GF-D8 (cell line): ENCODE results near the gene PDIA5.

Experiments
- DNase-seq: peaks from one replicate; lab custom pipeline; 2025; lab: John Stamatoyannopoulos, UW

The PDIA5 gene

GRCh38 chr3:123066896-123067688 is at the start of gene PDIA5:
TSS of gene PDIA5 (plus strand) at chr3:123067025. CDS start at chr3:123067165, 140 bp downstream.
- DNase-seq = peak; percentile 81

- no peak for DNase-seq
Observed at GRCh38 chr3:123018683-123019082, 48.1 kb upstream of the PDIA5 start.

- DNase-seq = no peak
Observed at GRCh38 chr3:123019161-123019560, 47.7 kb upstream of the PDIA5 start.

- DNase-seq = no peak
Observed at GRCh38 chr3:123019591-123019990, 47.2 kb upstream of the PDIA5 start.

DNA sequence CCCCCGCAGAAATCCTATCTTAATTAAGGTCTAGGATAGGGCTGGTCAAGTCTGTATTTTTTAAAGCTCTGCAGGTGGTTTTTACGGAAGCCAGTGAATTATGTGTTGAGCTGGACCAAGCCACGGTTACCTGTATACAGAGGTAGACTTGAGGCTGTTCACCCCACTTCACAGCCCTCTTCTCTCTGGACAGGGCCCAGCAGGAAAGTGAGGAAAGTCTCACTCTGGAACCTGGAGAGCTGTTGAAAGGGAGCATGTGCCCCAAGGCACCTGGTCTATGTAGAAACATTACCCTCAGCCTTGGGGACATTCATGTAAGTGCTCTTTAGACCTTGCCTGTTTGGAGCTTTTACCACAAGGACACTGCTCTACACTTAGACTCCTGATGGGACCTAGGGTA is 46.1 kb upstream of the PDIA5 start:
- no peak for DNase-seq

- DNase-seq = no peak
Observed at GRCh38 chr3:123021388-123021787, 45.4 kb upstream of the PDIA5 start.

- no peak for DNase-seq
Observed at GRCh38 chr3:123021996-123022510, 44.8 kb upstream of the PDIA5 start.

GRCh38 chr3:123024056-123024455 is 42.8 kb upstream of the PDIA5 start:
- DNase-seq = no peak

DNA sequence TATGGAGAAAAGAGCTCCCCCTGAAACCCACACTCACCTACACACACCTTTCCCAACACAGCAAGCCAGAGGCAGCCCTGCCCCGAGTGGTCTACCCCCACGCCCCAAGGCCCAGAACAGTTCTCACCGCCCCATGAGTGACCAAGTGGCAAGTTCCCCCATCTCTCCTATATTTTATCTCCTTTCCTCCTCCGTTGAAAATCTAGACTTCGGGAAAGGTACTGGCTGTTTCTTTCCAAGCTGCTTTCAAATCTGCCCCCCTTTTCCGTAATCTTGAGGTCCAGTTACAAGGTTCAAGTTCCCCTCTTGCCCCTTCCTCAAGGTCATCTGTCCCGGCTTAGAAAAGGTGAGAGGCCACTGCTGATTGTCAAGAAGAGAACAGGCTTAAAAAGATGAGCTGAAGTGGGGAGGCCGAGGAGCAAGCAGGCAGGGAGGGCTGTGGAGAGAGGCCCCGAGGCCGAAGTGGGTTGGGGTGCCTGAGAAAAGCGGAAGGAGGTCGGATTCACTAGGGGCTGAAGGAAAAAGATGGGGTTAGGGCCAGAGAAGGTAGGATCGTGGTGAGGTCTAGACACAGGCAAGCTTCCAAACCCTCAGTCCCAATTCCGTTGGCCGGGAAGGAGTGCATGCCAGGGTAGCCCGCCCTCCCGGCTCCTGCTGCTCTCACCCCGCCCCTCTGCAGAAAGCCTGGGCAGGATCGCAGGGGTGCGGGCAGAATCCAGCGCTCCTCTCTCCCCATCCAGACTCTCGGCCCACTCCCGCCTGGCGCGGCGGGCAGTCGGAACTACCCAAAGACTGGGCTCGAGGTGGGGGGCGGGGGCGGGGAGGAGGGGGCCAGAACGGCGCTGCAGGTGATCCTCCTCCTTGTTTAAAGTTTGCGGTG is 40.9 kb upstream of the PDIA5 start:
- no peak for DNase-seq

GRCh38 chr3:123026565-123027291 is 40.1 kb upstream of the PDIA5 start:
- no peak for DNase-seq

GRCh38 chr3:123027292-123028232 is 39.3 kb upstream of the PDIA5 start, which contains the start of gene SEMA5B:
TSS of gene SEMA5B (minus strand) at chr3:123027763. CDS start at chr3:122961263, 66,500 bp downstream.
- DNase-seq = no peak

DNA sequence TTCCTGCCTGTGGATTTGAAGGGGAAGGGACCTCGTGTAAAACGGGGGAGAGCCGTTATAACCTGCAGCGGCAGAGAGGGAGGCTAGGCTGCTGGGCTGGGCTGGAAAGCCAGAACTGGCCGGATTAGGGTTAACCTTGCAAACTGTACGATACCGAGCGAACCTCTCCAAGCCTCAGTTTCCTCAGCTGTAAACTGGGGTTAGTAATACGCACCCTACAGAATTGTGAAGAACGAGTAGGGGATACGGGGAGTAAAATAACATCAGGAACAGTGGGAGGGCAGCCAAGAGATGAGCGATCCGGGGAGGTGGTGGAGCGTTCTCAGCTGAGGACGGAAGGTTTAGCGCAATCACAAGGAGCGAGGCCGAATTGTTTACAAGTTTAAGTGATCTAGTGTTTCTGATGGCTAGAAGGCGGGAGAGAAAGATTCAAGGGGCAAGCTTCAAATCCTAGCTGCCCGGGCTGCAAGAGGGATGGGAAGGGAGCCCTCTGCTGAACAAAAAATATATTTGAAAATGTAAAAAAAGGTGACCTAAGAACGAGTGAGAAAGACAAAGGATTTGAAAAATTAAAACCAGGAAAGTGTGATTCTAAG is 38.5 kb upstream of the PDIA5 start:
- DNase-seq = peak; percentile 11

GRCh38 chr3:123031051-123031450 is 35.8 kb upstream of the PDIA5 start:
- no peak for DNase-seq

GRCh38 chr3:123032057-123032456 is 34.8 kb upstream of the PDIA5 start:
- DNase-seq = no peak

GRCh38 chr3:123034120-123034519 is 32.7 kb upstream of the PDIA5 start:
- DNase-seq = no peak

DNA sequence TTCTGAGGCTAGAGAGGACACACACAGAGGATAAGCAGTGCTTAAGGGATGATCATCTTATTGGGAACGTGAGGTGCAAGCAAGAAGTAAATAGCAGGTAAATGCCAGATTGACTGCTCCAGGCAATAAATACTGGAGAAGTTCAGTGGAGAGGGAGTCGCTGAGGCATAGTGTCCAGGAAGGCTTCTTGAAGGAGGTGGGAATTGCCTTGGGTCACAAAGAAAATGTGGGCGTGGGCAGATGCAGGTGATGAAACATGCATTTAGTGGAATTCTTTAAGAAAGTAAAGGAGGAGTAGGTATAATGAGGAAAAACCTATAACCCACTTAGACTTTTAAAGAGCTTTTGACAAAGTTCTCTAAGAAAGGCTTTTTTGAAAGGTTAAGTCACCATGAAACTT is 31.8 kb upstream of the PDIA5 start:
- DNase-seq = no peak

DNA sequence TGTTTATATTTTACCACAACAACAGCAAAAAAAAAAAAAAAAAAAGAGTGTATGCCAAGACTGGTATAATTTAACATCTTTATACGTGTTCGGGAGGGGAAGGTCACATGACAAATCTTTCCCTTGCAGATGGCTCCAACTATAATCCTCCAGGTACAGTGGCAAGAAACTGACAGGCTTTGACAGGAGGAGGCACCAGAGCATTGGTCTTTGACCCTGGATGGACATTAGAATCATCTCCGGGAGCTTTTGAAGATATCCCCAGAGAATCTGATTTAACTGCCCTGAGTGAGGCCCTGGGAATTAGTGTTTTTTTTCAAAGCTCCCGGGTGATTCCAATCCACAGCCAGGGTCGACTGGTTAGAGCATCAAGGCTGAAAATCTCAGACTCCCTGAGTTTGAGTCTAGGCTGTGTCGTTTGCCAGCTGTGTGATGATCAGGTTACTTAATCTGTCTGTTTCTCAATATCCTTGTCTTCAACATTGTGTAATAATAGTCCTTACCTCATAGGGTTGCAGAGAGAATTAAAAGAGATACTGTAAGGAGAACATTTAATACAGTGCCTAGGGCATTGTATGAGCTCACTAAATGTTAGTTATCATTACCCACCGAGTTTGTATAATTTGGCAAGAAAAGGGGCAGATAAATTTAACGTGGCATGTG is 30.3 kb upstream of the PDIA5 start:
- DNase-seq = peak; percentile 75

- DNase-seq = no peak
Observed at GRCh38 chr3:123037015-123037375, 29.8 kb upstream of the PDIA5 start.

- DNase-seq = no peak
Observed at GRCh38 chr3:123038751-123039150, 28.1 kb upstream of the PDIA5 start.

GRCh38 chr3:123039178-123039577 is 27.6 kb upstream of the PDIA5 start:
- DNase-seq = no peak
